ENCODE measurements around the gene TIGD6. TPM values are rescaled to one million over a fixed set of nuclear protein-coding genes. Genes with fewer than 3 reads are reported as not detected.

The TIGD6 gene
- total RNA-seq, result 1 to 10 TPM; 2.4 to 2.9 TPM
- 1 to 10 TPM; 1.3 to 1.8 TPM for polyA plus RNA-seq

- Histone ChIP-seq H3K9ac (ENCODE audit: low read depth in 1 of 2, low read length in 2 of 2) (peak within 1 kb of the TSS; percentile 87 to 92), H3K9me3 (ENCODE audit: control insufficient read depth in 4 of 4, low read length in 3 of 4) (no peaks in the 10 kb centered on the region), H3K27me3 (ENCODE audit: control insufficient read depth in 4 of 4, insufficient read depth in 4 of 4, low read length in 3 of 4) (no peaks in the 10 kb centered on the region), H3K4me3 (ENCODE audit: low read depth in 1 of 3, low read length in 3 of 3) (peak within 1 kb of the TSS; percentile 63 to 94 (median 90)), H3K27ac (ENCODE audit: low read depth in 1 of 2, low read length in 2 of 2) (peak within 1 kb of the TSS; percentile 77 to 86), H3K4me1 (ENCODE audit: control insufficient read depth in 4 of 4, insufficient read depth in 4 of 4, low read length in 3 of 4) (peaks cover 0 to 27% (median 20%) of the 10 kb centered on the region in 4 donors), H3K36me3 (ENCODE audit: control insufficient read depth in 4 of 4, insufficient read depth in 3 of 4, low read depth in 1 of 4, low read length in 3 of 4) (peaks cover 1 to 10% (median 8%) of the 10 kb centered on the region in 4 donors)
- under 1% methylated on average over 72 of the region's 72 CpGs for WGBS
- TF ChIP-seq REST (IDR thresholded peaks at IDR 0.05), result peak; percentile 79
- TF ChIP-seq HNF4A (conservative IDR thresholded peaks at IDR 0.05), result peak in 1 of 2 donors; percentile 26
- no peak for TF ChIP-seq JUND (IDR thresholded peaks at IDR 0.05)
- TF ChIP-seq EGR1 (IDR thresholded peaks at IDR 0.05; ENCODE audit: low read depth in 2 of 2), result no peak
- peak; percentile 44 to 72 for TF ChIP-seq RXRA (IDR thresholded peaks at IDR 0.05)
- TF ChIP-seq GABPA (IDR thresholded peaks at IDR 0.05 in 1 of 2, conservative IDR thresholded peaks at IDR 0.05 in 1 of 2), result peak; percentile 84 to 96
- TF ChIP-seq YY1 (IDR thresholded peaks at IDR 0.05), result peak; percentile 79
- peak; percentile 58 for TF ChIP-seq TAF1 (conservative IDR thresholded peaks at IDR 0.05)
- peak; percentile 60 for TF ChIP-seq SP1 (IDR thresholded peaks at IDR 0.05)
- peak; percentile 86 for DNase-seq (ENCODE audit: low spot score)
Measured at GRCh38 chr5:150000256-150000989, at the start of gene TIGD6, which contains the start of gene HMGXB3. TSS of gene TIGD6 (minus strand) at chr5:150000654. CDS start at chr5:149996348, 4,306 bp downstream. TSS of gene HMGXB3 (plus strand) at chr5:150000739. CDS start at chr5:150004853, 4,114 bp downstream.

- H3K9ac ChIP-seq (ENCODE audit: low read depth in 1 of 2, low read length in 2 of 2), result no peak overlapping the region
- peaks cover 24 to 87% (median 59%) of the 10 kb centered on the region in 4 donors for H3K36me3 ChIP-seq (ENCODE audit: control insufficient read depth in 4 of 4, insufficient read depth in 3 of 4, low read depth in 1 of 4, low read length in 3 of 4)
- WGBS, result 82% methylated on average over 6 of the region's 6 CpGs
- no peak overlapping the region for H3K4me3 ChIP-seq (ENCODE audit: low read depth in 1 of 3, low read length in 3 of 3)
- TF ChIP-seq MAX (IDR thresholded peaks at IDR 0.05) (no peak), EGR1 (IDR thresholded peaks at IDR 0.05; ENCODE audit: low read depth in 2 of 2) (no peak), RAD21 (IDR thresholded peaks at IDR 0.05) (no peak), NR2F2 (IDR thresholded peaks at IDR 0.05) (no peak), ATF3 (IDR thresholded peaks at IDR 0.05) (no peak), REST (IDR thresholded peaks at IDR 0.05) (no peak), JUND (IDR thresholded peaks at IDR 0.05) (no peak)
- H3K27ac ChIP-seq (ENCODE audit: low read depth in 1 of 2, low read length in 2 of 2), result no peak overlapping the region
- no peaks in the 10 kb centered on the region for H3K27me3 ChIP-seq (ENCODE audit: control insufficient read depth in 4 of 4, insufficient read depth in 4 of 4, low read length in 3 of 4)
- H3K9me3 ChIP-seq (ENCODE audit: control insufficient read depth in 4 of 4, low read length in 3 of 4), result no peaks in the 10 kb centered on the region
- H3K4me1 ChIP-seq (ENCODE audit: control insufficient read depth in 4 of 4, insufficient read depth in 4 of 4, low read length in 3 of 4), result no peaks in the 10 kb centered on the region
- DNase-seq (ENCODE audit: low spot score), result no peak
Measured at GRCh38 chr5:150046031-150046430, 45.6 kb upstream of the TIGD6 start.
